ENCODE data around the gene CDC26. TPM values are rescaled to one million over a fixed set of nuclear protein-coding genes. Genes with fewer than 3 reads are reported as not detected.
"Not testable (repeated sequence)": the region's sequence is repeated elsewhere in the genome, so short reads cannot be mapped to it uniquely, and the experiment has no call there.

CDC26 gene
- total RNA-seq, 1 donor from 2014 or later = 13.4 TPM

- Mint-ChIP-seq H3K27ac (ENCODE audit: unreplicated experiment) (no peak overlapping the region), H3K9me3 (ENCODE audit: unreplicated experiment) (peaks cover 2% of the 10 kb centered on the region), H3K4me1 (ENCODE audit: low read depth, unreplicated experiment) (no peaks in the 10 kb centered on the region), H3K36me3 (ENCODE audit: unreplicated experiment) (no peaks in the 10 kb centered on the region), H3K4me3 (ENCODE audit: unreplicated experiment) (no peak overlapping the region), H3K27me3 (ENCODE audit: unreplicated experiment) (no peaks in the 10 kb centered on the region)
- TF ChIP-seq, protein P1, sequence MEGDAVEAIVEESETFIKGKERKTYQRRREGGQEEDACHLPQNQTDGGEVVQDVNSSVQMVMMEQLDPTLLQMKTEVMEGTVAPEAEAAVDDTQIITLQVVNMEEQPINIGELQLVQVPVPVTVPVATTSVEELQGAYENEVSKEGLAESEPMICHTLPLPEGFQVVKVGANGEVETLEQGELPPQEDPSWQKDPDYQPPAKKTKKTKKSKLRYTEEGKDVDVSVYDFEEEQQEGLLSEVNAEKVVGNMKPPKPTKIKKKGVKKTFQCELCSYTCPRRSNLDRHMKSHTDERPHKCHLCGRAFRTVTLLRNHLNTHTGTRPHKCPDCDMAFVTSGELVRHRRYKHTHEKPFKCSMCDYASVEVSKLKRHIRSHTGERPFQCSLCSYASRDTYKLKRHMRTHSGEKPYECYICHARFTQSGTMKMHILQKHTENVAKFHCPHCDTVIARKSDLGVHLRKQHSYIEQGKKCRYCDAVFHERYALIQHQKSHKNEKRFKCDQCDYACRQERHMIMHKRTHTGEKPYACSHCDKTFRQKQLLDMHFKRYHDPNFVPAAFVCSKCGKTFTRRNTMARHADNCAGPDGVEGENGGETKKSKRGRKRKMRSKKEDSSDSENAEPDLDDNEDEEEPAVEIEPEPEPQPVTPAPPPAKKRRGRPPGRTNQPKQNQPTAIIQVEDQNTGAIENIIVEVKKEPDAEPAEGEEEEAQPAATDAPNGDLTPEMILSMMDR (IDR thresholded peaks at IDR 0.05; ENCODE audit: partially characterized antibody, unreplicated experiment) = no peak
- DNase-seq = no peak
Observed at GRCh38 chr9:113237026-113237425, 38.3 kb downstream of the CDC26 start.

DNA sequence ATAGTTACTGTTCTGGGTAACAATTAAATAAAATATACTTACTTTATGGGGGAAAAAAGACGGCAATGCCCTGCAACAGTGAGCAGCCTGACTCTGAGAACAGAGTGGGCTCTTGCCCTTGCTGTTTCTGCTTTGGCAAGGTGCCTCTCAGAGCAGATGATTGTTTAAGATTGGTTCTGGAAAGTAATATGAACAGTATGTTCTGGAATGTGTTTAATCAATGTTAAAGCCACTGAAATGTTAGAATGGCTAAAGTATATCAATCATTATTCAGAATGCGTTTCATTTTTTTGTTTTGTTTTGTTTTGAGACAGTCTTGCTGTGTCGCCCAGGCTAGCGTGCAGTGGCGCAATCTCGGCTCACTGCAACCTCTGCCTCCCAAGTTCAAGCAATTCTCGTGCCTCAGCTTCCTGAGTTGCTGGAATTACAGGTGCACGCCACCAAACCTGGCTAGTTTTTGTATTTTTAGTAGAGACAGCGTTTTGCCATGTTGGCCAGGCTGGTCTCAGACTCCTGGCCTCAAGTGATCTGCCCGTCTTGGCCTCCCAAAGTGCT lies 39.6 kb downstream of the CDC26 start:
- H3K27ac Mint-ChIP-seq (ENCODE audit: unreplicated experiment); H3K27me3 Mint-ChIP-seq (ENCODE audit: unreplicated experiment); H3K9me3 Mint-ChIP-seq (ENCODE audit: unreplicated experiment); H3K4me3 Mint-ChIP-seq (ENCODE audit: unreplicated experiment); DNase-seq; H3K36me3 Mint-ChIP-seq (ENCODE audit: unreplicated experiment); H3K4me1 Mint-ChIP-seq (ENCODE audit: low read depth, unreplicated experiment): not testable (repeated sequence)

DNA sequence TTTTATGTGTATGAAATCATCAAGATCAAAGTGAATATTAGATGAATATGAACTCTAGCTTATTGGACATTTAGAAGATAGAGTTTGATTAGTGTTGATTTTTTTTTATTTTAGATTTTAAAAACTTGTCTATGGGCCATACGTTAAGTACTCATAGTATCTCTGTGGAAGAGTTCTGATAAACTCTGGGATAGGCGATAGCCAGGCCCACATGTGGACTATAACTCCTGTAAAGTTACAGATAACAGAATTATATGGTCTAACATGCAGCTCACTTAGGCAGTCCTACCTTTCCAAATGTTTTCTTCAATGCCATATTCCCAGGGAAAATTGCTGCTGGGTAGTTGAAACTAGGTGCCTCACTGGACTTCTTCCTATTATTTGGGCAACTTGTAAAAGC lies 43.7 kb downstream of the CDC26 start:
- peaks cover 2% of the 10 kb centered on the region for H3K9me3 Mint-ChIP-seq (ENCODE audit: unreplicated experiment)
- H3K4me3 Mint-ChIP-seq (ENCODE audit: unreplicated experiment) = no peak overlapping the region
- no peaks in the 10 kb centered on the region for H3K27me3 Mint-ChIP-seq (ENCODE audit: unreplicated experiment)
- H3K36me3 Mint-ChIP-seq (ENCODE audit: unreplicated experiment) = no peaks in the 10 kb centered on the region
- H3K27ac Mint-ChIP-seq (ENCODE audit: unreplicated experiment) = no peak overlapping the region
- no peak for DNase-seq
- H3K4me1 Mint-ChIP-seq (ENCODE audit: low read depth, unreplicated experiment) = no peaks in the 10 kb centered on the region
- TF ChIP-seq, protein P1 (IDR thresholded peaks at IDR 0.05; ENCODE audit: partially characterized antibody, unreplicated experiment) = no peak

DNA sequence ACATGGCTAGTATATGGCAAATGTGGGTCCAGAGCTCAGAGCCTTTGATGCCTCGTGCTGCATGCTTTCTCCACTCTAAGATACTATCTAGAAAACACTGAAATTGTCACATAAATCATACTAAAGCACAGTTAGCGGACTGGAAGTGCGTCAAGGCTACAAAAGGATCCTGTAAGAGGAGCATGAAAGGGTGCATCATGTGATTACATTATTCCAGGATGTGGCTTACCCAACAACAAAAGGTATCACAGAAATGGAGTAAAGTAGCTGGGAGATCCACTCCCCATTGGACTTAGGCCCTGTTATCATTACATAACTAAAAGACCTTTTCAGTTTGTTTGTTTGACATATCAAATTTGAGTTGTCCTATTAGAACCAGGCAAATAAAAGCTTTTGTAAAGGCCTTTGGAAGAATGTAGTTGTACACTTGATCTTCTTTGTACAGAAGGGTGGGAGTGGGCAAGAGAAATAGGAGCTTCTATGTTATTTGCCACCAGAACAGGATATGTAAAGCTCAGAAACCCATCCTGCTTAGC lies 47.2 kb downstream of the CDC26 start:
- TF ChIP-seq, protein P1 (IDR thresholded peaks at IDR 0.05; ENCODE audit: partially characterized antibody, unreplicated experiment) = no peak
- no peaks in the 10 kb centered on the region for H3K27me3 Mint-ChIP-seq (ENCODE audit: unreplicated experiment)
- no peaks in the 10 kb centered on the region for H3K36me3 Mint-ChIP-seq (ENCODE audit: unreplicated experiment)
- no peak overlapping the region for H3K27ac Mint-ChIP-seq (ENCODE audit: unreplicated experiment)
- no peak for DNase-seq
- no peak overlapping the region for H3K4me3 Mint-ChIP-seq (ENCODE audit: unreplicated experiment)
- H3K4me1 Mint-ChIP-seq (ENCODE audit: low read depth, unreplicated experiment) = no peaks in the 10 kb centered on the region
- no peaks in the 10 kb centered on the region for H3K9me3 Mint-ChIP-seq (ENCODE audit: unreplicated experiment)

DNA sequence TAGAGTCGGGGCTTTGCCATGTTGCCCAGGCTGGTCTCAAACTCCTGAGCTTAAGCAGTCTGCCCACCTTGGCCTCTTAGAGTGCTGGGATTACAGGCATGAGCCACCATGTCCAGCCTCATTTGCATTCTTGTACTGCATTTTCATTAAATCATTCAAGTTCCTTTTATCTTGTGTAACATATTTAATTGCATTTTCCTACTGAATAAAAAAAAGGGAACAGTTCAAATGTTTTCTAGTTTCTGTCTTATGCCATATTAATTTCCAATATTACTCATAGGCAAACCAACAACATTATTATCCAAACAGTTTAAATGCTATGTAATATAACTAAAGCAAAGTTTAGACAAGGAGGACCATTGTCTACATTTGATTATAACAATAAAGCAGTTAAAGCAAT lies 47.9 kb downstream of the CDC26 start:
- no peak for DNase-seq
- Mint-ChIP-seq H3K27ac (ENCODE audit: unreplicated experiment) (no peak overlapping the region), H3K27me3 (ENCODE audit: unreplicated experiment) (no peaks in the 10 kb centered on the region), H3K4me1 (ENCODE audit: low read depth, unreplicated experiment) (peaks cover under 1% of the 10 kb centered on the region), H3K4me3 (ENCODE audit: unreplicated experiment) (no peak overlapping the region), H3K9me3 (ENCODE audit: unreplicated experiment) (no peaks in the 10 kb centered on the region), H3K36me3 (ENCODE audit: unreplicated experiment) (no peaks in the 10 kb centered on the region)
- TF ChIP-seq, protein P1 (IDR thresholded peaks at IDR 0.05; ENCODE audit: partially characterized antibody, unreplicated experiment) = no peak

Measured in glutamatergic neuron (in vitro differentiated cells).